ENCODE results near the gene FLT1.

- TF ChIP-seq HDGF (IDR thresholded peaks at IDR 0.05; ENCODE audit: borderline replicate concordance) (no peak), FOXM1 (IDR thresholded peaks at IDR 0.05; ENCODE audit: borderline replicate concordance) (no peak), SP1 (IDR thresholded peaks at IDR 0.05) (no peak), TARDBP (IDR thresholded peaks at IDR 0.05) (no peak), ZNF384 (IDR thresholded peaks at IDR 0.05) (no peak), PKNOX1 (IDR thresholded peaks at IDR 0.05) (no peak), BHLHE40 (IDR thresholded peaks at IDR 0.05; ENCODE audit: borderline replicate concordance) (no peak), NFRKB (IDR thresholded peaks at IDR 0.05) (no peak), FOXK2 (IDR thresholded peaks at IDR 0.05) (no peak), CTBP1 (IDR thresholded peaks at IDR 0.05; ENCODE audit: borderline replicate concordance) (no peak), SUZ12 (IDR thresholded peaks at IDR 0.05) (no peak), ELF4 (IDR thresholded peaks at IDR 0.05) (no peak)
These were observed 6.4 kb downstream of the FLT1 start for GRCh38 chr13:28488376-28489005.
